AML-193 (cell line): ENCODE data around the gene OSBPL6.
"Not testable (repeated sequence)": the region's sequence is repeated elsewhere in the genome, so short reads cannot be mapped to it uniquely, and the experiment has no call there.

Experiments
- DNase-seq, 2 experiments: peaks; one replicate each; lab custom pipeline; 2025; lab: John Stamatoyannopoulos, UW

Gene OSBPL6

GRCh38 chr2:178193823-178194599, at the start of gene OSBPL6:
Gene OSBPL6 (plus strand): TSS chr2:178194512. CDS start chr2:178306185, 111,673 bp downstream.
- peak; percentile 24 to 61 for DNase-seq

GRCh38 chr2:178152033-178152432, 42.3 kb upstream of the OSBPL6 start:
- DNase-seq: no peak

- no peak for DNase-seq
Observed at GRCh38 chr2:178152542-178152941, 41.8 kb upstream of the OSBPL6 start.

GRCh38 chr2:178152977-178153376, 41.3 kb upstream of the OSBPL6 start:
- DNase-seq: no peak

GRCh38 chr2:178153878-178154277, 40.4 kb upstream of the OSBPL6 start:
- not testable (repeated sequence) for DNase-seq

- no peak for DNase-seq
Observed at GRCh38 chr2:178155524-178155923, 38.8 kb upstream of the OSBPL6 start.

- DNase-seq: no peak
Observed at GRCh38 chr2:178157574-178157973, 36.7 kb upstream of the OSBPL6 start.

GRCh38 chr2:178159966-178160365, 34.3 kb upstream of the OSBPL6 start:
- no peak for DNase-seq

- DNase-seq: no peak
Observed at GRCh38 chr2:178160601-178161000, 33.7 kb upstream of the OSBPL6 start.

- DNase-seq: no peak
Observed at GRCh38 chr2:178163395-178163794, 30.9 kb upstream of the OSBPL6 start.

GRCh38 chr2:178163911-178164310, 30.4 kb upstream of the OSBPL6 start:
- no peak for DNase-seq

GRCh38 chr2:178173657-178174056, 20.7 kb upstream of the OSBPL6 start:
- DNase-seq: no peak

GRCh38 chr2:178177066-178177679, 17.1 kb upstream of the OSBPL6 start:
- DNase-seq: peak; percentile 33 to 35

GRCh38 chr2:178180648-178181047, 13.7 kb upstream of the OSBPL6 start:
- not testable (repeated sequence) for DNase-seq

GRCh38 chr2:178187861-178188260, 6.5 kb upstream of the OSBPL6 start:
- DNase-seq: no peak

- no peak for DNase-seq
Observed at GRCh38 chr2:178188466-178188865, 5.8 kb upstream of the OSBPL6 start.

GRCh38 chr2:178191004-178191508, 3.3 kb upstream of the OSBPL6 start:
- peak; percentile 14 to 31 for DNase-seq

- DNase-seq: no peak
Observed at GRCh38 chr2:178191511-178191910, 2.8 kb upstream of the OSBPL6 start.

GRCh38 chr2:178193496-178193822, 853 bp upstream of the OSBPL6 start:
- DNase-seq: no peak

GRCh38 chr2:178194600-178195389, 483 bp downstream of the OSBPL6 start:
- DNase-seq: no peak

GRCh38 chr2:178195390-178196166, 1.3 kb downstream of the OSBPL6 start:
- no peak for DNase-seq

GRCh38 chr2:178197791-178198190, 3.5 kb downstream of the OSBPL6 start:
- DNase-seq: no peak
